K562 (cell line): ENCODE data around the gene SLC26A2. TPM values are rescaled to one million over a fixed set of nuclear protein-coding genes. Genes with fewer than 3 reads are reported as not detected.
A peak's percentile ranks its signal among the peaks of the same experiment; 100 is the strongest.

ENCODE experiments used
- ADNP ChIP-seq: fragments of 200-800 bp; sonication (Bioruptor generic); IDR thresholded peaks from 2 replicates; pipeline ENCODE4 v1.6.1; 2016; ENCODE audit warnings: missing genetic modification characterization, missing compliant biosample characterization
- CAMTA2 ChIP-seq: fragments of 250-450 bp; sonication (Bioruptor Pico); conservative IDR thresholded peaks from 2 replicates; pipeline ENCODE4 v1.5.1; 2022
- CTCFL ChIP-seq: IDR thresholded peaks from 2 replicates; pipeline ENCODE4 v1.6.1; 2011; ENCODE audit warnings: borderline replicate concordance, low read depth, mild to moderate bottlenecking, moderate library complexity, low read length; ENCODE audit not compliant: insufficient read depth, poor library complexity, severe bottlenecking
- FOXJ2 ChIP-seq: fragments of 200-800 bp; sonication (Bioruptor generic); IDR thresholded peaks from 2 replicates; pipeline ENCODE4 v1.6.1; 2016; ENCODE audit warnings: missing genetic modification characterization, missing compliant biosample characterization
- GTF2A2 ChIP-seq: IDR thresholded peaks from 2 replicates; pipeline ENCODE4 v1.6.1; 2016; ENCODE audit warnings: mild to moderate bottlenecking, missing genetic modification characterization, missing compliant biosample characterization
- HOMEZ ChIP-seq: fragments of 250-450 bp; sonication (Bioruptor Pico); IDR thresholded peaks from 2 replicates; pipeline ENCODE4 v1.4.0; 2020; ENCODE audit warnings: mild to moderate bottlenecking, moderate library complexity
- KLF13 ChIP-seq: fragments of 450-650 bp; IDR thresholded peaks from 2 replicates; pipeline ENCODE4 v1.6.1; 2016; ENCODE audit warnings: missing genetic modification characterization, low read depth, mild to moderate bottlenecking, missing compliant biosample characterization, moderate library complexity, borderline replicate concordance
- MCM2 ChIP-seq: fragments of 450-650 bp; IDR thresholded peaks from 2 replicates; pipeline ENCODE4 v1.6.1; 2017; ENCODE audit warnings: low read depth, mild to moderate bottlenecking
- MTF1 ChIP-seq: fragments of 250-450 bp; sonication (Bioruptor Pico); IDR thresholded peaks from 2 replicates; pipeline ENCODE4 v1.9.0; 2021; ENCODE audit warnings: moderate library complexity, mild to moderate bottlenecking, inconsistent platforms, borderline replicate concordance
- NONO ChIP-seq, 2 experiments: fragments of 200-400 bp in 1 of 2; fragments of 450-650 bp in 1 of 2; formaldehyde crosslinking in 1 of 2; IDR thresholded peaks; 2 replicates each; pipeline ENCODE4 v1.6.1; 2017; ENCODE audit warnings: low read depth in 2 of 2, mild to moderate bottlenecking in 2 of 2, moderate library complexity in 2 of 2, low read length in 1 of 2
- NR4A1 ChIP-seq, 2 experiments: fragments of 250-450 bp in 1 of 2; fragments of 450-650 bp in 1 of 2; sonication (Bioruptor Pico) in 1 of 2; IDR thresholded peaks; 2 replicates each; pipeline versions ENCODE4 v1.4.0 to v1.6.1; 2016 to 2020; ENCODE audit warnings: mild to moderate bottlenecking in 2 of 2, missing compliant biosample characterization in 1 of 2, missing genetic modification characterization in 1 of 2, moderate library complexity in 1 of 2
- PURB ChIP-seq: sonication (generic); formaldehyde crosslinking; IDR thresholded peaks from 2 replicates; pipeline ENCODE4 v1.9.0; 2021; ENCODE audit warnings: low read depth, mild to moderate bottlenecking, missing genetic modification reagents
- RAD21 ChIP-seq, 2 experiments: fragments of 250-450 bp in 1 of 2; fragments of 450-650 bp in 1 of 2; sonication (Bioruptor Pico) in 1 of 2; formaldehyde crosslinking in 1 of 2; IDR thresholded peaks in 1 of 2; conservative IDR thresholded peaks in 1 of 2; 2 replicates each; pipeline versions ENCODE4 v1.4.0 to v1.8.0; 2020 to 2022; ENCODE audit warnings: mild to moderate bottlenecking in 2 of 2, moderate library complexity in 1 of 2
- TOE1 ChIP-seq, 2 experiments: fragments of 450-650 bp in 1 of 2; sonication (generic) in 1 of 2; formaldehyde crosslinking in 1 of 2; IDR thresholded peaks; 2 replicates each; pipeline versions ENCODE4 v1.7.1 to v1.8.0; 2016 to 2022; ENCODE audit warnings: borderline replicate concordance in 2 of 2, mild to moderate bottlenecking in 2 of 2, antibody characterized with exemption in 1 of 2, inconsistent platforms in 1 of 2, low read depth in 1 of 2, missing genetic modification reagents in 1 of 2, moderate library complexity in 1 of 2
- ZBTB12 ChIP-seq: fragments of 250-450 bp; sonication (Bioruptor Pico); IDR thresholded peaks from 2 replicates; pipeline ENCODE4 v1.4.0; 2020
- ZNF324 ChIP-seq: fragments of 250-450 bp; sonication (Bioruptor Pico); IDR thresholded peaks from 2 replicates; pipeline ENCODE4 v1.4.0; 2020; ENCODE audit warnings: mild to moderate bottlenecking
- ZNF589 ChIP-seq: fragments of 200-800 bp; sonication (Bioruptor generic); IDR thresholded peaks from 2 replicates; pipeline ENCODE4 v1.6.1; 2016; ENCODE audit warnings: low read depth, missing genetic modification characterization, missing compliant biosample characterization
- polyA plus RNA-seq, 8 experiments: library from polyadenylated mRNA; depleted of rRNA in 4 of 8; stranded (reverse) in 5 of 8; unstranded in 3 of 8; fragments of >200 nt; fragmentation: Nextera tagmentation in 2 of 8; fragmentation: Illumina TruSeq in 1 of 8; extraction: Ambion mirVana in 2 of 8; extraction: Trizol in 1 of 8; gene quantifications; 2 replicates each; pipeline versions ENCODE4 v1.2.1 to v1.2.3, GENCODE V29; 2011 to 2014; ENCODE audit warnings: inconsistent platforms in 1 of 8, missing spikeins in 1 of 8
- total RNA-seq, 7 experiments: library from RNA; depleted of rRNA in 6 of 7; stranded (reverse); fragments of >200 nt in 6 of 7; fragmentation: Illumina TruSeq in 2 of 7; extraction: Trizol in 2 of 7; gene quantifications; 2 replicates each; pipeline versions ENCODE4 v1.2.1 to v1.2.3, GENCODE V29; 2011 to 2021; ENCODE audit warnings: low replicate concordance in 1 of 7
- TF ChIP-seq, protein P1 (sequence below): fragments of 450-650 bp; IDR thresholded peaks from 2 replicates; pipeline ENCODE4 v1.6.1; 2018; ENCODE audit not compliant: partially characterized antibody

SLC26A2 gene
- total and polyA plus RNA-seq, 9 of the 15 experiments (the other 6 are each of a cell fraction or from before 2014, with no cell fraction given) = 1.1 to 6.3 (median 3.6) TPM

- TF ChIP-seq CTCFL (no peak), GTF2A2 (no peak), NR4A1 (CRISPR knock-in tag; IDR thresholded peaks at IDR 0.05) (no peak), NR4A1 (tag; IDR thresholded peaks at IDR 0.05) (no peak; the same call in 1 of the 2 replicates), KLF13 (tag) (no peak), TOE1 (IDR thresholded peaks at IDR 0.05; ENCODE audit: borderline replicate concordance) (no peak), TOE1 (CRISPR knock-in tag; IDR thresholded peaks at IDR 0.05; ENCODE audit: borderline replicate concordance, low read depth) (no peak), ZBTB12 (peak; percentile 39; the same call in 1 of the 2 replicates), ZNF589 (peak; percentile 80), MCM2 (no peak), MTF1 (CRISPR knock-in tag) (no peak), PURB (CRISPR knock-in tag) (no peak), ZNF324 (CRISPR knock-in tag) (no peak), RAD21 (CRISPR knock-in tag; conservative IDR thresholded peaks at IDR 0.05 in 1 of 2, IDR thresholded peaks at IDR 0.05 in 1 of 2) (no peak), ADNP (tag) (no peak), FOXJ2 (tag) (0 out of 2 replicates have a peak, but pooled peaks have one; percentile 19), CAMTA2 (no peak), NONO (IDR thresholded peaks at IDR 0.05; ENCODE audit: low read depth in 2 of 2, low read length in 1 of 2) (no peak), HOMEZ (no peak)
- TF ChIP-seq, protein P1, sequence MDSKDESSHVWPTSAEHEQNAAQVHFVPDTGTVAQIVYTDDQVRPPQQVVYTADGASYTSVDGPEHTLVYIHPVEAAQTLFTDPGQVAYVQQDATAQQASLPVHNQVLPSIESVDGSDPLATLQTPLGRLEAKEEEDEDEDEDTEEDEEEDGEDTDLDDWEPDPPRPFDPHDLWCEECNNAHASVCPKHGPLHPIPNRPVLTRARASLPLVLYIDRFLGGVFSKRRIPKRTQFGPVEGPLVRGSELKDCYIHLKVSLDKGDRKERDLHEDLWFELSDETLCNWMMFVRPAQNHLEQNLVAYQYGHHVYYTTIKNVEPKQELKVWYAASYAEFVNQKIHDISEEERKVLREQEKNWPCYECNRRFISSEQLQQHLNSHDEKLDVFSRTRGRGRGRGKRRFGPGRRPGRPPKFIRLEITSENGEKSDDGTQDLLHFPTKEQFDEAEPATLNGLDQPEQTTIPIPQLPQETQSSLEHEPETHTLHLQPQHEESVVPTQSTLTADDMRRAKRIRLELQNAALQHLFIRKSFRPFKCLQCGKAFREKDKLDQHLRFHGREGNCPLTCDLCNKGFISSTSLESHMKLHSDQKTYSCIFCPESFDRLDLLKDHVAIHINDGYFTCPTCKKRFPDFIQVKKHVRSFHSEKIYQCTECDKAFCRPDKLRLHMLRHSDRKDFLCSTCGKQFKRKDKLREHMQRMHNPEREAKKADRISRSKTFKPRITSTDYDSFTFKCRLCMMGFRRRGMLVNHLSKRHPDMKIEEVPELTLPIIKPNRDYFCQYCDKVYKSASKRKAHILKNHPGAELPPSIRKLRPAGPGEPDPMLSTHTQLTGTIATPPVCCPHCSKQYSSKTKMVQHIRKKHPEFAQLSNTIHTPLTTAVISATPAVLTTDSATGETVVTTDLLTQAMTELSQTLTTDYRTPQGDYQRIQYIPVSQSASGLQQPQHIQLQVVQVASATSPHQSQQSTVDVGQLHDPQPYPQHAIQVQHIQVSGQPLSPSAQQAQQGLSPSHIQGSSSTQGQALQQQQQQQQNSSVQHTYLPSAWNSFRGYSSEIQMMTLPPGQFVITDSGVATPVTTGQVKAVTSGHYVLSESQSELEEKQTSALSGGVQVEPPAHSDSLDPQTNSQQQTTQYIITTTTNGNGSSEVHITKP = peak; percentile 75
Observed at GRCh38 chr5:149940077-149940574, 20.4 kb upstream of the SLC26A2 start (continued).
